ENCODE results near the gene EMC10.

GRCh38 chr19:50507376-50507775, 31.1 kb downstream of the EMC10 start:
- TF ChIP-seq CTCF (IDR thresholded peaks at IDR 0.05) (no peak), POLR2A (IDR thresholded peaks at IDR 0.05) (no peak)

All from suprapubic skin (tissue), 3 donors.